Adrenal gland (tissue), 12 donors: ENCODE results near the gene SLC19A1. TPM values are rescaled to one million over a fixed set of nuclear protein-coding genes. Genes with fewer than 3 reads are reported as not detected.
A peak's percentile ranks its signal among the peaks of the same experiment; 100 is the strongest.

Experiments used
- DNase-seq, 7 donors: peaks; one replicate each; pipeline ENCODE4 v3.0.0-alpha.2; 2019 to 2020
- H3K27ac ChIP-seq, 5 donors: fragments of 200-600 bp; sonication (generic) in 4 of 5; 1 replicate in 3 of 5; 2 replicates in 2 of 5; pipeline versions ENCODE4 v1.5.1 to v1.8.0; 2016 to 2020; ENCODE audit warnings: mild to moderate bottlenecking in 1 of 5
- H3K27me3 ChIP-seq: fragments of 200-600 bp; 2 replicates; pipeline ENCODE4 v1.8.0; 2021
- H3K36me3 ChIP-seq, 2 donors: fragments of 200-600 bp; replicated peaks in 1 of 2; 1 replicate in 1 of 2; 2 replicates in 1 of 2; pipeline versions ENCODE4 v1.5.1 to v1.8.0; 2018 to 2022
- H3K4me1 ChIP-seq, 2 donors: fragments of 200-600 bp; replicated peaks in 1 of 2; 1 replicate in 1 of 2; 2 replicates in 1 of 2; pipeline versions ENCODE4 v1.5.1 to v1.8.0; 2018 to 2021
- H3K4me3 ChIP-seq, 4 donors: fragments of 200-600 bp; sonication (generic) in 3 of 4; one replicate each; pipeline ENCODE4 v1.5.1; 2016 to 2018
- H3K9me3 ChIP-seq, 3 donors: fragments of 200-600 bp; sonication (generic) in 1 of 3; replicated peaks in 1 of 3; 1 replicate in 2 of 3; 2 replicates in 1 of 3; pipeline versions ENCODE4 v1.5.1 to v1.8.0; 2016 to 2021
- CTCF ChIP-seq, 6 experiments: fragments of 450-650 bp in 4 of 6; fragments of 200-600 bp in 2 of 6; sonication (generic) in 1 of 6; IDR thresholded peaks; 1 replicate in 5 of 6; 2 replicates in 1 of 6; pipeline versions ENCODE4 v1.5.1 to v1.8.0; 2016 to 2021; ENCODE audit warnings: antibody characterized with exemption in 6 of 6, mild to moderate bottlenecking in 2 of 6, moderate library complexity in 1 of 6
- POLR2A ChIP-seq, 2 donors: fragments of 450-650 bp; IDR thresholded peaks; one replicate each; pipeline ENCODE4 v1.6.1; 2017; ENCODE audit warnings: antibody characterized with exemption in 2 of 2, mild to moderate bottlenecking in 2 of 2, moderate library complexity in 1 of 2
- WGBS, 4 donors: extraction: QIAGEN DNeasy Blood & Tissue Kit in 2 of 4; methylation state at CpG; one replicate each; pipeline versions ENCODE4 v1.1.5 to v1.1.7; 2013 to 2017; 5-methylcytosine and 5-hydroxymethylcytosine counted together
- intact Hi-C, 2 donors: fragments of 100-400 bp; cut with DNase I; formaldehyde crosslinking; loops; one replicate each; pipeline versions ENCODE4 v1.14.1 to v1.15.0; 2022 to 2023
- polyA plus RNA-seq, 3 donors: library from polyadenylated mRNA; stranded (reverse); fragments of 200-250 nt in 2 of 3; fragments of 350-450 nt in 1 of 3; fragmentation: Illumina TruSeq in 1 of 3; extraction: RNeasy Lipid Tissue Mini Kit (QIAGEN cat#74804) in 1 of 3; gene quantifications; one replicate each; pipeline ENCODE4 v1.2.3, GENCODE V29; 2013 to 2014
- total RNA-seq, 9 donors: library from RNA; depleted of rRNA in 4 of 9; stranded (reverse); fragments of >200 nt in 4 of 9; fragments of 120-200 nt in 1 of 9; fragmentation: NEBNext Ultra II Directional in 1 of 9; extraction: Animal tissue kit (Norgen Biotek cat#: 25700) in 1 of 9; gene quantifications; one replicate each; pipeline versions ENCODE4 v1.1.0 to v1.2.4, GENCODE V29; 2013 to 2023
- donor health status: healthy with polysubstance abuse.
- donor health status: Bipolar disorder and iron deficiency.
- donor health status: DM: yes; HTN: yes; CAD: no.
- donor health status: DM: no; HTN: no; CAD: no.
- donor health status: DM: no; HTN: no; CAD: no.
- donor health status: DM: yes; HTN: yes; CAD: no.

Gene SLC19A1
- total and polyA plus RNA-seq, 12 donors, result 1.7 to 21.2 (median 15.3) TPM

DNA sequence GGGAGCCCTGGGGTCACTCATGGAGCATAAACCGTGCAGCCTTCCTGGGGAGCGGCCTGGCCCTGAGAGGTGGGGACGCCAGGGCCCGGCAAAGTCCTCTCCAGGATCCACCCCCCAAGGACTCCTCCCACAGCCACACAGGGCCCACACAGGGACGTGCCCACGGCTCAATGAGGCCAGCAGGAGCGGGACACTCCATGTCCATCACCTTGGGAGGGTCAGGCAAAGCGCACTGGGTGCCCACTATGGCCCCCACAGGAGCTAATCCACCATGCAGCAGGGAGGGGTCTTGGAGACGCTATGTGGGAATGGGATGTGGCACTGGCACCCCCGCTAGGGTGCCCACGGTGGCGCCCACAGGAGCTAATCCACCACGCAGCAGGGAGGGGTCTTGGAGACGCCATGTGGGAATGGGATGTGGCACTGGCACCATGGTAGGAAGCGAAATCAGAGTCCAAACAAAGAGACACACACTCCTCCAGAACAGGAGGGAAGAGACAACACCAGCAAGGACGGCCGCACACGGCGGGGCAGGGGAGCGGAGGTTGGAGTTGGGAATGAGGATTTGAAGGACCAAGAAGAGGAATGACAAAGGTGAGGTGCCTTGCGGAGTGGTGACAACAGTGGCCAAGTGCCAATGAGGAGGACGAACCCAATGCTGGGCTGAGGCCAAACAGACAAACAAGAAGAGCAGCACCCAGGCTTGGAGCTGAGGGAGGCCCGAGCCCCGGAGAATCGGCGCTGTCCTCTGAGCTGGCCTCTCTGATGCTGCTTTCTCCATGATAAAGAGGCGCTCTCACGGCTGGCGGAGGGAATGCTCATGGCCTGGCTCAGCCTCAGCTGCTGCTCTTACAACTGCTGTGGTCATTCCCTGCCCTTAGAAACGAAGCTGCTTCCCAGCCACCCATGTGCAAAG is 18.1 kb upstream of the SLC19A1 start:
- no peak overlapping the region for H3K4me3 ChIP-seq

GRCh38 chr21:45559216-45560105 is 17.2 kb upstream of the SLC19A1 start:
- Histone ChIP-seq H3K36me3 (no peaks in the 10 kb centered on the region), H3K27ac (no peak overlapping the region), H3K4me3 (no peak overlapping the region), H3K4me1 (peaks cover 0 to 4% of the 10 kb centered on the region in 2 donors), H3K27me3 (no peaks in the 10 kb centered on the region), H3K9me3 (no peaks in the 10 kb centered on the region)
- TF ChIP-seq CTCF (IDR thresholded peaks at IDR 0.05), result no peak
- TF ChIP-seq POLR2A (IDR thresholded peaks at IDR 0.05), result no peak
- WGBS, 4 donors, result 83 to 90% (median 84%) methylated on average over 22 to 29 of the region's 29 CpGs
- intact Hi-C loops, result loop anchor here (5.0 kb wide), 3 partner anchors 38 to 263 kb away; no protein-coding TSS in a partner anchor
- peak in 3 of 7 donors; percentile 9 to 41 (median 14) for DNase-seq

More for the DNA sequence above, 18.1 kb upstream of the SLC19A1 start:
- Histone ChIP-seq H3K4me1 (peaks cover 0 to 4% of the 10 kb centered on the region in 2 donors), H3K27me3 (no peaks in the 10 kb centered on the region), H3K36me3 (no peaks in the 10 kb centered on the region), H3K9me3 (no peaks in the 10 kb centered on the region), H3K27ac (no peak overlapping the region)
- DNase-seq, result peak in 3 of 7 donors; percentile 11 to 44 (median 19)
- 78 to 87% (median 84%) methylated on average over 20 to 30 of the region's 30 CpGs for WGBS, 4 donors
- TF ChIP-seq CTCF (IDR thresholded peaks at IDR 0.05) (no peak), POLR2A (IDR thresholded peaks at IDR 0.05) (no peak)
- intact Hi-C loops, result no loop called here

- 87 to 93% (median 89%) methylated on average over 15 to 26 of the region's 26 CpGs for WGBS, 4 donors
- intact Hi-C loops, result loop anchor here (5.0 kb wide), 3 partner anchors 39 to 264 kb away; no protein-coding TSS in a partner anchor
- Histone ChIP-seq H3K36me3 (no peaks in the 10 kb centered on the region), H3K27ac (no peak overlapping the region), H3K9me3 (no peaks in the 10 kb centered on the region), H3K4me1 (peaks cover 0 to 4% of the 10 kb centered on the region in 2 donors), H3K4me3 (no peak overlapping the region), H3K27me3 (no peaks in the 10 kb centered on the region)
- DNase-seq, result peak in 4 of 7 donors; percentile 12 to 48 (median 15)
- no peak for TF ChIP-seq CTCF (IDR thresholded peaks at IDR 0.05)
- TF ChIP-seq POLR2A (IDR thresholded peaks at IDR 0.05), result no peak
Measured at GRCh38 chr21:45558044-45558721, 15.9 kb upstream of the SLC19A1 start.
